ENCODE measurements around the gene KLK10.

Gene KLK10

GRCh38 chr19:51025809-51026553 lies 6.5 kb upstream of the KLK10 start:
- DNase-seq (ENCODE audit: low read depth in 2 of 2) = no peak

- DNase-seq (ENCODE audit: low read depth in 2 of 2) = no peak
Observed at GRCh38 chr19:51025401-51025800, 5.9 kb upstream of the KLK10 start.

- DNase-seq (ENCODE audit: low read depth in 2 of 2) = no peak
Observed at GRCh38 chr19:51024924-51025323, 5.4 kb upstream of the KLK10 start.

- no peak for DNase-seq (ENCODE audit: low read depth in 2 of 2)
Observed at GRCh38 chr19:51023946-51024345, 4.4 kb upstream of the KLK10 start.

- DNase-seq (ENCODE audit: low read depth in 2 of 2) = no peak
Observed at GRCh38 chr19:51022526-51022925, 3.0 kb upstream of the KLK10 start.

- no peak for DNase-seq (ENCODE audit: low read depth in 2 of 2)
Observed at GRCh38 chr19:51020988-51021651, 1.6 kb upstream of the KLK10 start.

- no peak for DNase-seq (ENCODE audit: low read depth in 2 of 2)
Observed at GRCh38 chr19:51018745-51019543, 565 bp downstream of the KLK10 start.

GRCh38 chr19:51016798-51017683 lies 2.5 kb downstream of the KLK10 start:
- DNase-seq (ENCODE audit: low read depth in 2 of 2) = peak; percentile 17 to 68

GRCh38 chr19:51015691-51016267 lies 3.7 kb downstream of the KLK10 start:
- no peak for DNase-seq (ENCODE audit: low read depth in 2 of 2)

- DNase-seq (ENCODE audit: low read depth in 2 of 2) = no peak
Observed at GRCh38 chr19:51014242-51014641, 5.3 kb downstream of the KLK10 start.

GRCh38 chr19:51012661-51013190 lies 6.8 kb downstream of the KLK10 start:
- DNase-seq (ENCODE audit: low read depth in 2 of 2) = no peak

- no peak for DNase-seq (ENCODE audit: low read depth in 2 of 2)
Observed at GRCh38 chr19:51010066-51010795, 9.3 kb downstream of the KLK10 start.

GRCh38 chr19:51009061-51009891 lies 10.2 kb downstream of the KLK10 start:
- DNase-seq (ENCODE audit: low read depth in 2 of 2) = no peak

- DNase-seq (ENCODE audit: low read depth in 2 of 2) = no peak
Observed at GRCh38 chr19:51007488-51007887, 12.0 kb downstream of the KLK10 start.

GRCh38 chr19:51006406-51006805 lies 13.1 kb downstream of the KLK10 start:
- DNase-seq (ENCODE audit: low read depth in 2 of 2) = no peak

GRCh38 chr19:51005248-51005647 lies 14.3 kb downstream of the KLK10 start:
- no peak for DNase-seq (ENCODE audit: low read depth in 2 of 2)

- no peak for DNase-seq (ENCODE audit: low read depth in 2 of 2)
Observed at GRCh38 chr19:51003316-51003715, 16.2 kb downstream of the KLK10 start.

- DNase-seq (ENCODE audit: low read depth in 2 of 2) = no peak
Observed at GRCh38 chr19:51002542-51003311, 16.8 kb downstream of the KLK10 start.

- no peak for DNase-seq (ENCODE audit: low read depth in 2 of 2)
Observed at GRCh38 chr19:51002089-51002532, 17.4 kb downstream of the KLK10 start.
